GOT3 (cell line): ENCODE measurements around the gene CNTNAP2.

Experiments used
- DNase-seq: peaks from one replicate; lab custom pipeline; 2025; ENCODE audit warnings: mixed read lengths; lab: John Stamatoyannopoulos, UW

Gene CNTNAP2

GRCh38 chr7:148147438-148147837 is 2030.8 kb downstream of the CNTNAP2 start:
- DNase-seq, result no peak

GRCh38 chr7:148148456-148148855 is 2031.9 kb downstream of the CNTNAP2 start:
- no peak for DNase-seq

- no peak for DNase-seq
These were observed 2033.1 kb downstream of the CNTNAP2 start for GRCh38 chr7:148149730-148150129.

GRCh38 chr7:148151778-148152177 is 2035.2 kb downstream of the CNTNAP2 start:
- DNase-seq, result no peak

GRCh38 chr7:148153616-148154284 is 2037.1 kb downstream of the CNTNAP2 start:
- DNase-seq, result no peak

GRCh38 chr7:148155000-148155399 is 2038.4 kb downstream of the CNTNAP2 start:
- DNase-seq, result no peak

- no peak for DNase-seq
These were observed 2039.2 kb downstream of the CNTNAP2 start for GRCh38 chr7:148155826-148156225.

- no peak for DNase-seq
These were observed 2039.6 kb downstream of the CNTNAP2 start for GRCh38 chr7:148156233-148156632.

GRCh38 chr7:148159331-148159730 is 2042.7 kb downstream of the CNTNAP2 start:
- DNase-seq, result no peak

GRCh38 chr7:148161776-148162175 is 2045.2 kb downstream of the CNTNAP2 start:
- no peak for DNase-seq

GRCh38 chr7:148162808-148163207 is 2046.2 kb downstream of the CNTNAP2 start:
- no peak for DNase-seq

GRCh38 chr7:148163246-148163645 is 2046.6 kb downstream of the CNTNAP2 start:
- DNase-seq, result no peak

- DNase-seq, result no peak
These were observed 2056.3 kb downstream of the CNTNAP2 start for GRCh38 chr7:148172920-148173319.

- DNase-seq, result no peak
These were observed 2056.8 kb downstream of the CNTNAP2 start for GRCh38 chr7:148173369-148173768.

GRCh38 chr7:148174376-148174775 is 2057.8 kb downstream of the CNTNAP2 start:
- no peak for DNase-seq

- no peak for DNase-seq
These were observed 2058.9 kb downstream of the CNTNAP2 start for GRCh38 chr7:148175512-148175911.

GRCh38 chr7:148177972-148178371 is 2061.4 kb downstream of the CNTNAP2 start:
- no peak for DNase-seq

GRCh38 chr7:148180075-148180474 is 2063.5 kb downstream of the CNTNAP2 start:
- DNase-seq, result no peak

GRCh38 chr7:148182264-148182663 is 2065.7 kb downstream of the CNTNAP2 start:
- DNase-seq, result no peak

- DNase-seq, result no peak
These were observed 2068.4 kb downstream of the CNTNAP2 start for GRCh38 chr7:148185041-148185440.

- DNase-seq, result no peak
These were observed 2070.9 kb downstream of the CNTNAP2 start for GRCh38 chr7:148187471-148187870.

- no peak for DNase-seq
These were observed 2074.9 kb downstream of the CNTNAP2 start for GRCh38 chr7:148191391-148192065.

GRCh38 chr7:148192491-148192890 is 2075.9 kb downstream of the CNTNAP2 start:
- no peak for DNase-seq

GRCh38 chr7:148201992-148202391 is 2085.4 kb downstream of the CNTNAP2 start:
- no peak for DNase-seq
